A204.1 (cell line): ENCODE results near the gene EPB41.
"Not testable (repeated sequence)": the region's sequence is repeated elsewhere in the genome, so short reads cannot be mapped to it uniquely, and the experiment has no call there.

Experiments
- FAIRE-seq: peaks from 2 replicates; lab custom pipeline; 2012; peaks lifted over from hg19 to GRCh38; lab: Jason Lieb, UNC

Gene EPB41

DNA sequence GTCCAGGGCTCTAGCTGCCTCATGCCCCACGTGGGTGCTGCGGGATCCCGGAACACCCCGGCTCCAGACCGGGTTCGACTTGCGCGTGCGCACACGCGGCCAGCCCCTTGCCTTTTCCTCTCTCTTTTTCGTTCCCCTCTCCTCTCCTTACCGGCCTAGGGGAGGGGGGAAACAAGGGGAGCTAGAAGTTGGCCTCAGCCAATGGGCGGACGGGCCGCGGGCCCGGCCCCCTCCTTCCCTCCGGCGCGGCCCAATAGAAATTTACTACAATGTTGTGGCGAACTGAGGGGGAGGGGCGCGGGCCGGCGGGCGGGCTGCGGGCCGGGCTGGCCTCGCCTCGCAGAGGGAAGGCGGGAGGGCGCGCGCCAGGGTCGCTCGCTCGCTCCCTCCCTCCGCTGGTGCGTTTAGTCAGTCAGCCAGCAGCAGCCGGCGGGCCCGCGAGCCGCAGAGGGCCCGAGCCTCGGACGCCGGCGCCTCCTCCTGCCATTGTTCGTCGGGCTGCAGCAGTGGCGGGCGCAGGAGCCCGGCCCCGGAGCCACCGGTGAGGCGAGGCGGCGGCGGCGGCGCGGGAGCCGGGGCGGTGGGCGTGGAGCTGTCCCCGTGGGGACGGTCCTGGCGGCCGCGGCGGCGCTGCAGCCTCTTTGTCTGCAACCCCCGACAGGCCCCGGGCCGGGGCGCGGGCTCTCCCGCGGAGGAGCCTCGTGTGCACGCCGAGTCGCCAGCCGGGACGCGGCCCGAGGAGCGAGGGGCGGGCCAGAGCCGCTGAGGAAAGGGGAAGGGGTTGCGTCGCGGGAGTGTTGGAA lies at the start of gene EPB41:
EPB41 (plus strand) TSS at position 342 of the 803 bp plus-strand sequence. CDS start 72,869 bp downstream, outside the sequence.
- peak; percentile 49 for FAIRE-seq

GRCh38 chr1:28864695-28865094 lies 49.7 kb upstream of the EPB41 start:
- no peak for FAIRE-seq

- FAIRE-seq, result no peak
These were observed 48.2 kb upstream of the EPB41 start for GRCh38 chr1:28865997-28866650.

GRCh38 chr1:28867850-28868249 lies 46.5 kb upstream of the EPB41 start:
- no peak for FAIRE-seq

DNA sequence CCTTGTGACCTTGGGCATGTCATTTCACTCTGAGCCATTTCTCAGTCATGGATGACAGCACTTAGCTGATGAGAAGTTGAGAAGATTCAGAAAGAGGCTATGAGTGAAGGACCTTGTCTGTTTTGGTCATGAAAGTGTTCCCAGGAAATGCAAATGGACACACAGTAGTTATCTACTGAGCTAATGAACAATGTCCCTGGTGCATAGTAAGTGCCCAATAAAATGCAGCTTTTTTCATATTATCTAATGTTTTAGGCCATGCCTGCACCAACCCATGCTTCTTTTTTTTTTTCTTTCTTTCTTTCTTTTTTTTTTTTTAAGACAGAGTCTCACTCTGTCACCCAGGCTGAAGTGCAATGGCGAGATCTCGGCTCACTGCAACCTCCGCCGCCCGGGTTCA lies 44.4 kb upstream of the EPB41 start:
- FAIRE-seq, result no peak

DNA sequence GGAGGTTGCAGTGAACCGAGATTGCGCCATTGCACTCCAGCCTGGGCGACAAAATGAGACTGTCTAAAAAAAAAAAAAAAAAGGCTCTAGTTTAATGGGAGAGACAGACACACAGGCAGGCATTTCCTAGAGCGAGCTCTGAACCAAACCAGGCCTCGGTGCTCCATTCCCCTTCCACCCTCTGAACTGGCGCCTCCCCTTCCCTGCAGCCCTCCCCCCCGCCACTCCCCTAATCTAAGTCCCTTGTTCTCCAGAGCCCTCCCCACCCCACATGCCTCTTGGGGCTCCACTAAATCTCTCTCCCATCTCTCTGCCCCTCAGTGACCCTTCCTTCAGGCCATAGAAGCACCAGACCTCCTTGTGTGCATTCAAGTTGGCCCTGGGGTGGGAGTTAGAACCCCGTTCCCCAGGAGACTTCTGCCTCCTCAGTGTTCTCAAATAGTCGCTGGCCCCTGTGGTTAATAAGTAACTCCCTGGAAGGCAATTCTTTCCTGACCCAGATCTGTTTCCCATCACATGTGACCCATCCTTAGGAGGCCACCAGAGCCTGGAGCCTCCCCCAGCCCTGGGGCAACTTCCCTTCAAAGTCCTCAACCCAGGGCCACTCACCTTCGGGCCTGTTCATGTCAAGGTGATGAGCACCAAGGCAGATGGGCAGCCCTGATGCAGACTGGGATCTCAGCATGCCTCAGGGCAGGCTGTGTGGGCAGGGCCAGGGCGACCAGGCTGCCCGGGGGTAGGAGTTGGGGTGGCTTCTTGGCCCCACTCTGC lies 42.6 kb upstream of the EPB41 start:
- no peak for FAIRE-seq

DNA sequence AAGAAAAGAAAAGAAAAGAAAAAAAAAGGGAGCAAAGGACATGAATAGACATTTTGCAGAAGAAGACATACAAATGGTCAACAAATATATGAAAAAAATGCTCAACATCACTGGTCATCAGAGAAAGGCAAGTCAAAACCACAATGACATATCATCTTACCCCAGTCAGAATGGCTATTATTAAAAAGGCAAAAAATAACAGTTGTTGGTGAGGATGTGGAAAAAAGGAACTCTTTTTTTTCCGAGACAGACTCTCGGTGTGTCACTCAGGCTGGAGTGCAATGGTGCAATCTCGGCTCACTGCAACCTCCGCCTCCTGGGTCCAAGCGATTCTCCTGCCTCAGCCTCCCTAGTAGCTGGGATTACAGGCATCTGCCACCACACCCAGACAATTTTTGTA lies 39.2 kb upstream of the EPB41 start:
- not testable (repeated sequence) for FAIRE-seq

- FAIRE-seq, result peak; percentile 70
These were observed 37.1 kb upstream of the EPB41 start for GRCh38 chr1:28877132-28877781.

DNA sequence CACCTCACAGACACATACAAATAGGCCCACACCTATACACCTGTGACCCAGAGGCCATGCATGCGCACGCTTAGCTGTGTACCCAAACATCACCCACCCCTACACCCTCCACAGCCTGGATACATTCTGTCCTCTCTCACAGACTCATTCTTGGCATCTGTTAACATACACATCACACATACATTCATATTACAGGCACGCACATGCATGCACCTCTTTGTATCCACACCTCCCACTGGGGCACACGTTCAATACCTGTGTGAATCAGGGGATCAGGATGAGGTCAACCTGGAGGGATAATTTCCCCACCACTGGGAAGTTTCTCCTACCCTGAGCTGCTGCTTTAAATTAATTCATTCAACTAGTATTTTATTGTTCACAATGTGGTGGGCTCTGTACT lies 35.6 kb upstream of the EPB41 start:
- no peak for FAIRE-seq

GRCh38 chr1:28882009-28882628 lies 32.2 kb upstream of the EPB41 start:
- peak; percentile 88 for FAIRE-seq

GRCh38 chr1:28883242-28883616 lies 31.1 kb upstream of the EPB41 start:
- no peak for FAIRE-seq

DNA sequence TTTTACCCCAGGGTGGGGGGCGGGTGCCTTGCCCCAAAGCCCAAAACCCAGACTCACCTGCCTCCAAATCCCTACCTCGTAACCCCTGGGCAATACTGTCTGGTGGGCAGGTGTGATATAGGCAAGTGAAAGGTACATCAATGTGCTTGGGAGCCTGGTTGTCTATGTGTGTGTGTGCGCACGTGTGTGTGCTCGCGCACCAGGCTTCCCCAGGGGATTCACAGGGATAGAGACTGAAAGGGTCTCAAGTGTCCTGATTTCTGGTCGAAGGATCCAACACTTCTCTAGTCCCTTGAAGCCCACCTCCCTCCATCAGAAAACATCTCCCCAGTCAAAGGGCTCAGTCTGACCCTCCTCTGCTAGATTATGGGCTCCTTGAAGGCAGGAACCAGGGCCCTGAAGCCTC lies 28.9 kb upstream of the EPB41 start:
- FAIRE-seq, result no peak

- FAIRE-seq, result no peak
These were observed 28.2 kb upstream of the EPB41 start for GRCh38 chr1:28885977-28886730.

- no peak for FAIRE-seq
These were observed 27.5 kb upstream of the EPB41 start for GRCh38 chr1:28886731-28887418.

DNA sequence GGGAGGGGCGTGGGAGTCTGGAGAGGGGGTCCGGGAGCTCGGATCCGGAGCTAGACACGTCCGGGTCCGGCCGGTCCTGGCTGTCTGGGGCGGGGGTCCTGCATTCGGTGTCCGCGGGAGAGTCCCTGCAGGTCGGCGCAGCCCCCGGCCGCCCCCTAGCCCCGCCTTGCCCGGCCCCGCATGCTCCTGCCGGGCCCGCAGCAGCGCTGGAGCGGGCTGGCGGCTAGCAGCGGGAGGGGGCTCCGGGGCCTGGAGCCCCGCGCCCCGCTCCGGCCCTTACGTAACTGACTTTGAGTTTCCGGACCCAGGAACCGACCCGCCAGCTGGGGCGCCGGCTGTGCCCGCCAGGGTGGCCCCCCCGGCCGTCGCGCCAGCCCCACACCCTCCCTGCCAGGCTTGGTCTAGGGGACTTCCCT lies 26.9 kb upstream of the EPB41 start:
- FAIRE-seq, result no peak

GRCh38 chr1:28887835-28888682 lies 26.3 kb upstream of the EPB41 start:
- no peak for FAIRE-seq

DNA sequence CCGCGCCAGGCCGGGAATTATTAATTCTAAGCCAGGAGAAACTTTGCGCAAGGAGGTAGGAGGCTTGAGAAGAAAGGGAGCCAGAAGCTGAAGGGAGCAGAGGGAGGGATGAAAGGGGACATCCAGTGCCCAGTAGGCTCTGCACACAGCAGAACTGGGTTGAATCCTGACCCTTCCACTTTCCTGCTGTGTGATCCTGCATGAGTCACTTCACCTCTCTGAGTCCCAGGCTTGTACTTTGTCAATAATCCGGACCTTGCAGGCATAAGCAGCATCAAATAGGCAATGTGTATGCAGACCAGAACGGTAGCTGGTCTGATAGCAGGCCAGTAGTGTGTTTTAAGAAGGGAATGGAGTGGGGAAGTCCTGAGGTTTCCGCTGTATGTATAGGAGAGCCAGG lies 25.5 kb upstream of the EPB41 start:
- no peak for FAIRE-seq

GRCh38 chr1:28889357-28889756 lies 25.0 kb upstream of the EPB41 start:
- FAIRE-seq, result no peak

DNA sequence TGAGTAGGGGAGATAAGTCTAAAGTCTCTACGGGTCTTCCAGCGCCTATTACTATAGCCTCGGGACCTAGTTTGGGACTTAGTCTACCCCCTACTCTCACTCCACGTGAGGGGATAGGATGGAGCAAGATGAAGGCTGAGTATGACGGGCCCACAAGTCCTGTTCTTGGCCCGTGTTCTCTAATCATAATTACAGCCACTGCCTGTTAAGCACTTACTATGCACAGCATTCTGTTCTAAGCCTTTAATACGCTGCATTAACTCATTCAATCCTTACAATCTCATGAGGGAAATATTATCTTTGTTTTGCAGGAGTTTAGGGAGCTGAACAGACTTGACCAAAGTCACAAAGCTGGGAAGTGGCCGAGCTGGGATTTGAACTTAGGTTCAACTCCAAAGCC lies 23.9 kb upstream of the EPB41 start:
- FAIRE-seq, result no peak

GRCh38 chr1:28890836-28891235 lies 23.5 kb upstream of the EPB41 start:
- FAIRE-seq, result no peak
